Panc1 (cell line): ENCODE data around the gene HYAL2. TPM values are rescaled to one million over a fixed set of nuclear protein-coding genes. Genes with fewer than 3 reads are reported as not detected.
A peak's percentile ranks its signal among the peaks of the same experiment; 100 is the strongest.

Experiments
- ATAC-seq: fragments of 200-7000 bp; cut with Tn5 transposase; 2 replicates; pipeline ENCODE4 v1.9.1; 2020; ENCODE audit warnings: mild to moderate bottlenecking, moderate library complexity
- BruUV-seq: library from RNA; stranded (reverse); fragments of 400-500 nt; replicated peaks from 2 replicates; lab custom pipeline; 2021; lab: Mats Ljungman, UMichigan
- CTCF ChIA-PET: fragments of 300-600 bp; sonication (Branson Sonifier 250); formaldehyde crosslinking; loops from one replicate; lab custom pipeline; 2022; ENCODE audit warnings: antibody characterized with exemption; lab: Charles Lee
- POLR2A ChIA-PET: fragments of 300-600 bp; sonication (Branson Sonifier 250); formaldehyde crosslinking; loops from one replicate; lab custom pipeline; 2022; ENCODE audit warnings: antibody characterized with exemption; lab: Charles Lee
- DNase-seq: peaks from one replicate; pipeline ENCODE4 v3.0.0-alpha.2; 2010; ENCODE audit warnings: low read depth, low spot score
- H3K27ac ChIP-seq: 2 replicates; pipeline ENCODE4 v1.5.1; 2011; ENCODE audit warnings: mild to moderate bottlenecking, low read length, inconsistent platforms
- H3K27me3 ChIP-seq: fragments of 200-500 bp; sonication (Bioruptor generic); 2 replicates; pipeline ENCODE4 v1.6.0; 2014; ENCODE audit warnings: low read length, inconsistent platforms; ENCODE audit not compliant: control insufficient read depth, insufficient read depth
- H3K36me3 ChIP-seq: fragments of 200-500 bp; sonication (Bioruptor generic); 2 replicates; pipeline ENCODE4 v1.5.1; 2014; ENCODE audit warnings: inconsistent platforms, mild to moderate bottlenecking, low read length, moderate library complexity; ENCODE audit not compliant: control insufficient read depth, insufficient read depth
- H3K4me1 ChIP-seq: 2 replicates; pipeline ENCODE4 v1.5.1; 2011; ENCODE audit warnings: inconsistent platforms, mild to moderate bottlenecking, low read length, moderate library complexity; ENCODE audit not compliant: control insufficient read depth, insufficient read depth
- H3K4me3 ChIP-seq, 2 experiments: 2 replicates each; pipeline ENCODE4 v1.5.1; 2011 to 2012; ENCODE audit warnings: low read depth in 2 of 2, low read length in 2 of 2, mild to moderate bottlenecking in 2 of 2, inconsistent platforms in 1 of 2, moderate library complexity in 1 of 2
- H3K9me3 ChIP-seq: fragments of 200-500 bp; sonication (Bioruptor generic); 2 replicates; pipeline ENCODE4 v1.5.1; 2014; ENCODE audit warnings: low read depth, mild to moderate bottlenecking, inconsistent platforms, low read length, moderate library complexity; ENCODE audit not compliant: control insufficient read depth, insufficient read depth
- POLR2AphosphoS5 ChIP-seq: IDR thresholded peaks from 2 replicates; pipeline ENCODE4 v1.6.1; 2012; ENCODE audit warnings: mild to moderate bottlenecking, low read depth, low read length, moderate library complexity
- REST ChIP-seq, 2 experiments: IDR thresholded peaks; 2 replicates each; pipeline ENCODE4 v1.6.1; 2011 to 2012; ENCODE audit warnings: low read depth in 2 of 2, control low read depth in 1 of 2, low read length in 1 of 2, mild to moderate bottlenecking in 1 of 2, moderate library complexity in 1 of 2; ENCODE audit not compliant: insufficient read depth in 1 of 2
- SIN3A ChIP-seq: IDR thresholded peaks from 2 replicates; pipeline ENCODE4 v1.6.1; 2012; ENCODE audit warnings: low read depth, mild to moderate bottlenecking, low read length, moderate library complexity, borderline replicate concordance; ENCODE audit not compliant: insufficient read depth
- TCF7L2 ChIP-seq: IDR thresholded peaks from 2 replicates; pipeline ENCODE4 v1.6.1; 2011; ENCODE audit warnings: mild to moderate bottlenecking, low read depth, low read length, inconsistent platforms
- in situ Hi-C: cut with HindIII; loops from 2 replicates; pipeline ENCODE4 v1.10.0; 2016; ENCODE audit warnings: low sequenced_read_pairs, low pct_unique_long_range_greater_than_20kb
- intact Hi-C: fragments of 100-400 bp; cut with micrococcal nuclease; formaldehyde crosslinking; loops from one replicate; pipeline ENCODE4 v1.10.0; 2022; ENCODE audit not compliant: unreplicated experiment
- total RNA-seq: library from RNA; stranded (reverse); gene quantifications from one replicate; pipeline ENCODE4 v1.2.1, GENCODE V29; 2021; ENCODE audit not compliant: unreplicated experiment
- TF ChIP-seq, protein P1 (sequence below): fragments of 450-650 bp; IDR thresholded peaks from 2 replicates; pipeline ENCODE4 v1.5.1; 2017; ENCODE audit warnings: mild to moderate bottlenecking

Gene HYAL2
- total RNA-seq, 1 experiment from 2014 or later = 41.5 TPM

DNA sequence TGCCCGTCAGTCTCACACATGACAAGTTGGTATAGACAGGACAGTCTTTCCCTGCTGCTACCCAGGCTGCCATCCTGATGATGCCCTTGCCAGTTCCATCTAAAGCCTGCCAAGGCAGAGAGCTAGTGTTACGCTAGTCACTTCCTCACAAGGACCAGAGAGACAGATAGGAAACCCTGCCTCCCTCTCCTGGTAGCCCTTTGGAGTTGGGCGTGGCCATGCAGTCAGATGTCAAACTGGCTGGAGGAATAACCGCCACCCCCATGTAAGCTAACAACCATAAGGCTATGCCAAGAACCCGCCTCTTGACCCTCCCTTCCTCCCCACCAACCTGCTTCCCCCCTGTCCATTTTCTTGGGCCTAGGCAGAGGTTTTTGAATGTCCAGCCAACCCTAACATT, 34.0 kb upstream of the HYAL2 start:
- no peaks in the 10 kb centered on the region for H3K27me3 ChIP-seq
- DNase-seq (no peak), ATAC-seq (no peak)
- peaks cover 16% of the 10 kb centered on the region for H3K4me1 ChIP-seq
- H3K9me3 ChIP-seq = no peaks in the 10 kb centered on the region
- in situ Hi-C loops = no loop called here
- CTCF ChIA-PET = interaction anchor here (0.6 to 2.0 kb wide), 2 partner anchors 9 to 14 kb away, joined by 5 to 12 read pairs; no protein-coding TSS in a partner anchor
- H3K36me3 ChIP-seq = no peaks in the 10 kb centered on the region
- H3K4me3 ChIP-seq = peak overlapping the region; percentile 71 to 79
- no peak overlapping the region for H3K27ac ChIP-seq
- BruUV-seq = no TSS peak
- intact Hi-C loops = no loop called here
- TF ChIP-seq TCF7L2 (no peak), POLR2AphosphoS5 (no peak), SIN3A (no peak), REST (IDR thresholded peaks at IDR 0.05; ENCODE audit: insufficient read depth in 1 of 2, low read depth in 2 of 2, low read length in 1 of 2) (no peak)
- TF ChIP-seq, protein P1, sequence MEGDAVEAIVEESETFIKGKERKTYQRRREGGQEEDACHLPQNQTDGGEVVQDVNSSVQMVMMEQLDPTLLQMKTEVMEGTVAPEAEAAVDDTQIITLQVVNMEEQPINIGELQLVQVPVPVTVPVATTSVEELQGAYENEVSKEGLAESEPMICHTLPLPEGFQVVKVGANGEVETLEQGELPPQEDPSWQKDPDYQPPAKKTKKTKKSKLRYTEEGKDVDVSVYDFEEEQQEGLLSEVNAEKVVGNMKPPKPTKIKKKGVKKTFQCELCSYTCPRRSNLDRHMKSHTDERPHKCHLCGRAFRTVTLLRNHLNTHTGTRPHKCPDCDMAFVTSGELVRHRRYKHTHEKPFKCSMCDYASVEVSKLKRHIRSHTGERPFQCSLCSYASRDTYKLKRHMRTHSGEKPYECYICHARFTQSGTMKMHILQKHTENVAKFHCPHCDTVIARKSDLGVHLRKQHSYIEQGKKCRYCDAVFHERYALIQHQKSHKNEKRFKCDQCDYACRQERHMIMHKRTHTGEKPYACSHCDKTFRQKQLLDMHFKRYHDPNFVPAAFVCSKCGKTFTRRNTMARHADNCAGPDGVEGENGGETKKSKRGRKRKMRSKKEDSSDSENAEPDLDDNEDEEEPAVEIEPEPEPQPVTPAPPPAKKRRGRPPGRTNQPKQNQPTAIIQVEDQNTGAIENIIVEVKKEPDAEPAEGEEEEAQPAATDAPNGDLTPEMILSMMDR = no peak
- POLR2A ChIA-PET = no interaction called here

DNA sequence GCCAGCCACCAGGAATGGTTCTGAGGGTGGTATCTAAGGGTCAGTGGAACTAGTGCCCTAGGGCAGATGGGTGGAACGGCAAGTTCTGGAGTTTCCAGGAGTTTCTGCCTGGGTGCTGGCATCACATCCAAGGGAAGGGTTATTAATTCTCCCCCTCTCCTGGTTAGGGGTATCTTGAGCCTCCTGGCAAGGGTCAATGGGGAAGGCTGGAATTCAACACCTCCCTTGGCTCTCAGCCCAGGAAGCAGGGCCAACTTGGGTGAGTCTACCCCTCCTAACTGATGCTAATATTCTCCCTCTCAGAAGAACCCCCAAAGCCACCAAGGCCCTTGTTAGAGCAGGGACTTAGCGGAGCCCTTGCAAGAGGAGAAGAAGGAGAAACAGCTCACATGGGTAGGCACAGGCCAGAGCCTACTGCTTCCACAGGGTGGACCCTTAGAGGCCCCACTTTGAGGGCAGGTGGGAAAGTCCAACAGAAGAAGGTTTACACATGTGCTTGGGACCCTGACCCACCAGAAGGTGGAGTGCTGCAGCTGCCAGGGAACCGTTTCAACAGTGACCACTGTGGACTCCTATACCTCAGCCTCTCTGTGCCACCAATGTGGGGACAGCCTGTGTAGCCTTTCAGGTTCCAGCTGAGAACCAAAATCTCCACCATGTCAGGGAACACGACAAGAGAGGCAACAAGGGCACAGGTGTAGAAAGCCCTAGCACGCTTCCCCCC, 33.4 kb upstream of the HYAL2 start:
- ChIA-PET CTCF (interaction anchor here (2.0 kb wide), 1 partner anchor 8 kb away, joined by 5 read pairs; no protein-coding TSS in a partner anchor), POLR2A (no interaction called here)
- DNase-seq (no peak), ATAC-seq (no peak)
- intact Hi-C loops = no loop called here
- BruUV-seq = no TSS peak
- peaks cover 17% of the 10 kb centered on the region for H3K4me1 ChIP-seq
- H3K4me3 ChIP-seq = no peak overlapping the region; a peak in 2 of 4 replicates
- TF ChIP-seq SIN3A (no peak), POLR2AphosphoS5 (no peak), REST (IDR thresholded peaks at IDR 0.05; ENCODE audit: insufficient read depth in 1 of 2, low read depth in 2 of 2, low read length in 1 of 2) (no peak), TCF7L2 (no peak)
- TF ChIP-seq, protein P1 = no peak; the same call in 1 of the 2 replicates
- in situ Hi-C loops = no loop called here
- no peaks in the 10 kb centered on the region for H3K36me3 ChIP-seq
- no peaks in the 10 kb centered on the region for H3K27me3 ChIP-seq
- H3K9me3 ChIP-seq = no peaks in the 10 kb centered on the region
- H3K27ac ChIP-seq = no peak overlapping the region
